ENCODE data around the gene INCA1.
A peak's percentile ranks its signal among the peaks of the same experiment; 100 is the strongest.

Gene INCA1

GRCh38 chr17:4951486-4951885, 45.8 kb downstream of the INCA1 start:
- peak overlapping the region; percentile 27 for H3K4me3 ChIP-seq (ENCODE audit: low read depth, low read length)
- DNase-seq (ENCODE audit: low read depth) = no peak

- no peak for DNase-seq (ENCODE audit: low read depth)
- H3K4me3 ChIP-seq (ENCODE audit: low read depth, low read length) = peak within 1 kb of the TSS; percentile 37
Measured at GRCh38 chr17:4950746-4951204, 46.5 kb downstream of the INCA1 start, which contains the start of gene ENO3. Gene ENO3, plus strand, starts transcription at chr17:4951119. Its CDS starts 711 bp downstream, at chr17:4951830.

GRCh38 chr17:4950075-4950745, 47.1 kb downstream of the INCA1 start:
- DNase-seq (ENCODE audit: low read depth) = no peak
- peak overlapping the region; percentile 37 for H3K4me3 ChIP-seq (ENCODE audit: low read depth, low read length)

- DNase-seq (ENCODE audit: low read depth) = no peak
- peak overlapping the region; percentile 97 for H3K4me3 ChIP-seq (ENCODE audit: low read depth, low read length)
Measured at GRCh38 chr17:4949321-4950074, 47.8 kb downstream of the INCA1 start.

GRCh38 chr17:4948931-4949320, 48.4 kb downstream of the INCA1 start:
- peak; percentile 80 for DNase-seq (ENCODE audit: low read depth)
- H3K4me3 ChIP-seq (ENCODE audit: low read depth, low read length) = peak overlapping the region; percentile 97

- DNase-seq (ENCODE audit: low read depth) = peak; percentile 86
- peak within 1 kb of the TSS; percentile 97 for H3K4me3 ChIP-seq (ENCODE audit: low read depth, low read length)
Measured at GRCh38 chr17:4948166-4948930, 49.0 kb downstream of the INCA1 start, which contains the start of gene PFN1. Gene PFN1, minus strand, starts transcription at chr17:4948530. Its CDS starts 136 bp downstream, at chr17:4948394.

GRCh38 chr17:4947411-4948165, 49.7 kb downstream of the INCA1 start:
- no peak for DNase-seq (ENCODE audit: low read depth)
- H3K4me3 ChIP-seq (ENCODE audit: low read depth, low read length) = peak overlapping the region; percentile 97

- DNase-seq (ENCODE audit: low read depth) = no peak
- H3K4me3 ChIP-seq (ENCODE audit: low read depth, low read length) = peak overlapping the region; percentile 97
Measured at GRCh38 chr17:4947010-4947410, 50.3 kb downstream of the INCA1 start.

- H3K4me3 ChIP-seq (ENCODE audit: low read depth, low read length) = peak overlapping the region; percentile 97
- DNase-seq (ENCODE audit: low read depth) = no peak
Measured at GRCh38 chr17:4946312-4946976, 50.9 kb downstream of the INCA1 start.

- no peak for DNase-seq (ENCODE audit: low read depth)
- peak overlapping the region; percentile 97 for H3K4me3 ChIP-seq (ENCODE audit: low read depth, low read length)
Measured at GRCh38 chr17:4945944-4946280, 51.4 kb downstream of the INCA1 start.

- peak; percentile 66 for DNase-seq (ENCODE audit: low read depth)
- peak overlapping the region; percentile 97 for H3K4me3 ChIP-seq (ENCODE audit: low read depth, low read length)
Measured at GRCh38 chr17:4945176-4945943, 52.0 kb downstream of the INCA1 start.

- H3K4me3 ChIP-seq (ENCODE audit: low read depth, low read length) = no peak overlapping the region
- no peak for DNase-seq (ENCODE audit: low read depth)
Measured at GRCh38 chr17:4944554-4945175, 52.7 kb downstream of the INCA1 start.

GRCh38 chr17:4944163-4944553, 53.2 kb downstream of the INCA1 start:
- H3K4me3 ChIP-seq (ENCODE audit: low read depth, low read length) = no peak overlapping the region
- DNase-seq (ENCODE audit: low read depth) = no peak

- DNase-seq (ENCODE audit: low read depth) = no peak
- no peak overlapping the region for H3K4me3 ChIP-seq (ENCODE audit: low read depth, low read length)
Measured at GRCh38 chr17:4942760-4943508, 54.4 kb downstream of the INCA1 start.

GRCh38 chr17:4941319-4941610, 56.1 kb downstream of the INCA1 start:
- no peak for DNase-seq (ENCODE audit: low read depth)
- H3K4me3 ChIP-seq (ENCODE audit: low read depth, low read length) = peak overlapping the region; percentile 91

GRCh38 chr17:4940555-4941318, 56.6 kb downstream of the INCA1 start:
- no peak for DNase-seq (ENCODE audit: low read depth)
- H3K4me3 ChIP-seq (ENCODE audit: low read depth, low read length) = peak overlapping the region; percentile 91
